ENCODE measurements around the gene TAC4. TPM values are rescaled to one million over a fixed set of nuclear protein-coding genes. Genes with fewer than 3 reads are reported as not detected.

TAC4 gene
- total and polyA plus RNA-seq, 2 donors (not counting 3 experiments of a cell fraction or from before 2014, with no cell fraction given), result 0.19 TPM; not detected in 1

DNA sequence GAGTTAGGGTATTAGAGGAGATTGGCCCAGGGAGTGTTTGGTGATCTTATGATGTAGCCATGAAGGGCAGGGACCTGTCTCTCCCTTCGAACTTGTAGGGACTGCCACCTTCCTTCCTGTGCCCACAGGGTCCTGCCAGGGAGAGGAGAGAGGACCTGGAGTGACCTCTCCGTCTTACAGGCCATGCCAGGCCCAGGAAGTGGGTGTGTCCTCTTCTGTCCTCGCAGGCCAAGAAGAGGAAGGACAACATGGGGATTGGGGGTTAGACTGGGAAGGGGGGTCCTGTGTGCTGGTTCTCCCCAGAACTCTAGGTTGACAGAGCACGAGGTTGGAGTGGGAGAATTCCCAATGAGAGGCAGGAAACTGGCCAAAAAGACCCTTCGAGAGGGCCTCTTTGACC is 43.4 kb upstream of the TAC4 start:
- no peaks in the 10 kb centered on the region for H4K20me1 ChIP-seq (replicated peaks; ENCODE audit: control insufficient read depth, extremely low read depth, insufficient read depth, low read length)
- dilution Hi-C loops (cut with MboI; ENCODE audit: extremely low pct_ligation_motif_present, low sequenced_read_pairs) (no loop called here), intact Hi-C loops (cut with micrococcal nuclease) (no loop called here)
- TF ChIP-seq POLR2AphosphoS5 (IDR thresholded peaks at IDR 0.05; ENCODE audit: insufficient read depth, low read depth, low read length) (no peak), GATA2 (IDR thresholded peaks at IDR 0.05; ENCODE audit: insufficient read depth, insufficient read length, low read depth, low read length) (no peak), POLR2A (IDR thresholded peaks at IDR 0.05; ENCODE audit: low read depth, low read length) (no peak), JUN (IDR thresholded peaks at IDR 0.05; ENCODE audit: borderline replicate concordance, insufficient read depth, insufficient read length, low read depth) (no peak), MAX (IDR thresholded peaks at IDR 0.05; ENCODE audit: insufficient read depth, insufficient read length) (no peak), FOS (IDR thresholded peaks at IDR 0.05; ENCODE audit: borderline replicate concordance, insufficient read depth, low read length) (no peak), EZH2 (IDR thresholded peaks at IDR 0.05; ENCODE audit: borderline replicate concordance, low read depth, low read length, severe bottlenecking) (no peak), MYC (IDR thresholded peaks at IDR 0.05; ENCODE audit: low read depth, low read length) (no peak)
- TF ChIP-seq, protein P1, sequence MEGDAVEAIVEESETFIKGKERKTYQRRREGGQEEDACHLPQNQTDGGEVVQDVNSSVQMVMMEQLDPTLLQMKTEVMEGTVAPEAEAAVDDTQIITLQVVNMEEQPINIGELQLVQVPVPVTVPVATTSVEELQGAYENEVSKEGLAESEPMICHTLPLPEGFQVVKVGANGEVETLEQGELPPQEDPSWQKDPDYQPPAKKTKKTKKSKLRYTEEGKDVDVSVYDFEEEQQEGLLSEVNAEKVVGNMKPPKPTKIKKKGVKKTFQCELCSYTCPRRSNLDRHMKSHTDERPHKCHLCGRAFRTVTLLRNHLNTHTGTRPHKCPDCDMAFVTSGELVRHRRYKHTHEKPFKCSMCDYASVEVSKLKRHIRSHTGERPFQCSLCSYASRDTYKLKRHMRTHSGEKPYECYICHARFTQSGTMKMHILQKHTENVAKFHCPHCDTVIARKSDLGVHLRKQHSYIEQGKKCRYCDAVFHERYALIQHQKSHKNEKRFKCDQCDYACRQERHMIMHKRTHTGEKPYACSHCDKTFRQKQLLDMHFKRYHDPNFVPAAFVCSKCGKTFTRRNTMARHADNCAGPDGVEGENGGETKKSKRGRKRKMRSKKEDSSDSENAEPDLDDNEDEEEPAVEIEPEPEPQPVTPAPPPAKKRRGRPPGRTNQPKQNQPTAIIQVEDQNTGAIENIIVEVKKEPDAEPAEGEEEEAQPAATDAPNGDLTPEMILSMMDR (IDR thresholded peaks at IDR 0.05; ENCODE audit: extremely low read depth in 1 of 2, insufficient read depth in 1 of 2, low read depth in 1 of 2, low read length in 2 of 2), result no peak
- H3K36me3 ChIP-seq (ENCODE audit: control insufficient read depth in 2 of 2, extremely low read depth in 1 of 2, insufficient read depth in 2 of 2, low read length in 2 of 2), result no peaks in the 10 kb centered on the region
- FAIRE-seq (no peak), DNase-seq (ENCODE audit: low read depth, low spot score) (no peak)
- no peak overlapping the region for H3K4me2 ChIP-seq (ENCODE audit: insufficient read depth, low read length)
- no peak overlapping the region for H2AFZ ChIP-seq (ENCODE audit: low read depth, low read length)
- no peak overlapping the region for H3K27ac ChIP-seq (ENCODE audit: insufficient read depth, low read depth, low read length)
- no peaks in the 10 kb centered on the region for H3K79me2 ChIP-seq (ENCODE audit: control insufficient read depth, insufficient read depth, low read length)
- no peaks in the 10 kb centered on the region for H3K9me3 ChIP-seq (replicated peaks; ENCODE audit: control insufficient read depth, insufficient read depth, low read length)
- no peaks in the 10 kb centered on the region for H3K4me1 ChIP-seq (ENCODE audit: control insufficient read depth, extremely low read depth, insufficient read depth, low read length)
- ChIA-PET POLR2A (no interaction called here), CTCF (no interaction called here)
- BruUV-seq (replicated peaks), result no TSS peak
- H3K27me3 ChIP-seq (ENCODE audit: control insufficient read depth in 2 of 2, insufficient read depth in 2 of 2, low read length in 2 of 2), result peaks cover 50 to 55% of the 10 kb centered on the region in 2 experiments
- H3K9ac ChIP-seq (replicated peaks; ENCODE audit: extremely low read depth, insufficient read depth, low read length), result no peak overlapping the region
- H3K4me3 ChIP-seq (replicated peaks in 1 of 3; ENCODE audit: insufficient read depth in 1 of 3, low read depth in 1 of 3, low read length in 3 of 3), result no peak overlapping the region
- H3K9me1 ChIP-seq (replicated peaks; ENCODE audit: control insufficient read depth, extremely low read depth, insufficient read depth, low read length), result no peaks in the 10 kb centered on the region
